Spleen (tissue), 7 donors: ENCODE results near the gene NCOA4.

Experiments
- POLR2A ChIP-seq, 3 donors: fragments of 450-650 bp; IDR thresholded peaks; one replicate each; pipeline ENCODE4 v1.5.1; 2017; ENCODE audit warnings: antibody characterized with exemption in 3 of 3, mild to moderate bottlenecking in 1 of 3
- POLR2AphosphoS5 ChIP-seq, 3 donors: sonication (generic); formaldehyde crosslinking; IDR thresholded peaks; one replicate each; pipeline ENCODE4 v1.5.1; 2017; ENCODE audit warnings: antibody characterized with exemption in 3 of 3
- TF ChIP-seq, protein P1 (sequence below), 11 experiments: fragments of 200-600 bp in 7 of 11; fragments of 450-650 bp in 4 of 11; sonication (generic) in 4 of 11; IDR thresholded peaks in 8 of 11; conservative IDR thresholded peaks in 3 of 11; 1 replicate in 7 of 11; 2 replicates in 4 of 11; pipeline versions ENCODE4 v1.4.0 to v1.8.0; 2016 to 2021; ENCODE audit warnings: antibody characterized with exemption in 11 of 11, inconsistent platforms in 4 of 11, mild to moderate bottlenecking in 1 of 11
- donor health status: DM: no; HTN: no; CAD: no; lungs with moderate emphysema.
- donor health status: DM: no; HTN: no; CAD: no.
- donor health status: DM: no; HTN: no; CAD: no.

DNA sequence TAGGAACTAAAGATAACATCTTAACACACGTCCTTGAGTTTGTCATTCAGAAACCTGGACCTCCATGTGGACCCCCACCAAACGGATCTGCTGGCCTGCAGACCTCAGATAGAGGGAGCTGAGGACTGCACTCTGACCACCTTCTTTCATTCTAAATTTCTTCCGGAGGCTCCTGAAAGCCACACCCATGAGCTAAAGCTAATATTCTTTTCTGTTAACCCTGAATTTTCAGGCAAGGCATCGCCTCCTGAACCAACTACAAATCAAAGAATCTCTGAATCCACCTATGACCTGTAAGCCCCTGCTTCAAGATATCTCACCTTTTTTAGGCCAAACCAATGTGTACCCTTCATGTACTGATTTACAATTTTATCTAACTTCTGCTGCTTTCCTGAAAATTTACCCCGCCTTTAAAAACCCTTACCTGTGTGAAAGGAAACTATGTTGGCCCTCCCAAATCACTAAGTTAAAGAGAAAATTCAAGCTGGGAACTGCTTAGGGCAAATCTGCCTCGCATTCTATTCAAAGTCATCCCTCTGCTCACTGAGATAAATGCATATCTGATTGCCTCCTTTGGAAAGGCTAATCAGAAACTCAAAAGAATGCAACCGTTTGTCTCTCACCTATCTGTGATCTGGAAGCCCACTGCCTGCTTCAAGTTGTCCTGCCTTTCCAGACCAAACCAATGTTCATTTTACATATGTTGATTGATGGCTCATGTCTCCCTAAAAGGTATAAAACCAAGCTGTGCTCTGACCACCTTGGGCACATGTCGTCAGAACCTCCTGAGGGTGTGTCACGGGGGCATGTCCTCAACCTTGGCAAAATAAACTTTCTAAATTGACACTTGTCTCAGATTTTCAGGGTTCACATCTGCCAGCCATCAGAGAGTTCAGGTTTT, 23.4 kb upstream of the NCOA4 start:
- TF ChIP-seq POLR2A (IDR thresholded peaks at IDR 0.05) (no peak), POLR2AphosphoS5 (IDR thresholded peaks at IDR 0.05) (no peak)
- TF ChIP-seq, protein P1, sequence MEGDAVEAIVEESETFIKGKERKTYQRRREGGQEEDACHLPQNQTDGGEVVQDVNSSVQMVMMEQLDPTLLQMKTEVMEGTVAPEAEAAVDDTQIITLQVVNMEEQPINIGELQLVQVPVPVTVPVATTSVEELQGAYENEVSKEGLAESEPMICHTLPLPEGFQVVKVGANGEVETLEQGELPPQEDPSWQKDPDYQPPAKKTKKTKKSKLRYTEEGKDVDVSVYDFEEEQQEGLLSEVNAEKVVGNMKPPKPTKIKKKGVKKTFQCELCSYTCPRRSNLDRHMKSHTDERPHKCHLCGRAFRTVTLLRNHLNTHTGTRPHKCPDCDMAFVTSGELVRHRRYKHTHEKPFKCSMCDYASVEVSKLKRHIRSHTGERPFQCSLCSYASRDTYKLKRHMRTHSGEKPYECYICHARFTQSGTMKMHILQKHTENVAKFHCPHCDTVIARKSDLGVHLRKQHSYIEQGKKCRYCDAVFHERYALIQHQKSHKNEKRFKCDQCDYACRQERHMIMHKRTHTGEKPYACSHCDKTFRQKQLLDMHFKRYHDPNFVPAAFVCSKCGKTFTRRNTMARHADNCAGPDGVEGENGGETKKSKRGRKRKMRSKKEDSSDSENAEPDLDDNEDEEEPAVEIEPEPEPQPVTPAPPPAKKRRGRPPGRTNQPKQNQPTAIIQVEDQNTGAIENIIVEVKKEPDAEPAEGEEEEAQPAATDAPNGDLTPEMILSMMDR (IDR thresholded peaks at IDR 0.05 in 8 of 11, conservative IDR thresholded peaks at IDR 0.05 in 3 of 11) = no peak
